PC-3 (cell line): Measurements from ENCODE around the gene RABGAP1L. TPM values are rescaled to one million over a fixed set of nuclear protein-coding genes. Genes with fewer than 3 reads are reported as not detected.

ENCODE experiments used
- ATAC-seq: fragments of 200-7000 bp; cut with Tn5 transposase; 2 replicates; pipeline ENCODE4 v1.9.1; 2020; ENCODE audit warnings: mild to moderate bottlenecking, moderate library complexity
- BruUV-seq: library from RNA; stranded (reverse); fragments of 400-500 nt; replicated peaks from 2 replicates; lab custom pipeline; 2021; lab: Mats Ljungman, UMichigan
- CTCF ChIA-PET: fragments of 300-600 bp; sonication (Branson Sonifier 250); formaldehyde crosslinking; loops from one replicate; lab custom pipeline; 2022; ENCODE audit warnings: antibody characterized with exemption; lab: Charles Lee
- POLR2A ChIA-PET: fragments of 300-600 bp; sonication (Branson Sonifier 250); formaldehyde crosslinking; loops from one replicate; lab custom pipeline; 2022; ENCODE audit warnings: antibody characterized with exemption; ENCODE audit not compliant: unreplicated experiment; lab: Charles Lee
- DNase-seq: peaks from one replicate; pipeline ENCODE4 v3.0.0-alpha.2; 2015
- H2AFZ ChIP-seq: fragments of 300-600 bp; sonication (generic); 2 replicates; pipeline ENCODE4 v1.6.0; 2016; ENCODE audit warnings: antibody characterized with exemption, low read length
- H3F3A ChIP-seq: fragments of 300-600 bp; sonication (generic); one replicate; pipeline ENCODE4 v1.6.0; 2017; ENCODE audit warnings: antibody characterized with exemption, low read length, control low read depth, mild to moderate bottlenecking; ENCODE audit not compliant: unreplicated experiment
- H3K27ac ChIP-seq: fragments of 300-600 bp; sonication (generic); 2 replicates; pipeline ENCODE4 v1.5.1; 2016; ENCODE audit warnings: mild to moderate bottlenecking, low read length
- H3K27me3 ChIP-seq: fragments of 300-600 bp; sonication (generic); 2 replicates; pipeline ENCODE4 v1.6.1; 2016; ENCODE audit warnings: low read length, mixed read lengths
- H3K36me3 ChIP-seq: fragments of 300-600 bp; sonication (generic); 2 replicates; pipeline ENCODE4 v1.6.1; 2016; ENCODE audit warnings: low read depth, mixed run types, low read length, mixed read lengths
- H3K4me1 ChIP-seq: fragments of 300-600 bp; sonication (generic); 2 replicates; pipeline ENCODE4 v1.5.1; 2016; ENCODE audit warnings: low read length; ENCODE audit not compliant: insufficient read depth
- H3K4me2 ChIP-seq: fragments of 300-600 bp; sonication (generic); 2 replicates; pipeline ENCODE4 v1.6.0; 2016; ENCODE audit warnings: low read length
- H3K4me3 ChIP-seq: fragments of 300-600 bp; sonication (generic); 2 replicates; pipeline ENCODE4 v1.5.1; 2016; ENCODE audit warnings: mild to moderate bottlenecking, low read length, mixed read lengths
- H3K79me2 ChIP-seq: fragments of 300-600 bp; sonication (generic); 2 replicates; pipeline ENCODE4 v1.6.1; 2017; ENCODE audit warnings: low read length, mixed read lengths
- H3K9ac ChIP-seq: fragments of 300-600 bp; sonication (generic); 2 replicates; pipeline ENCODE4 v1.6.0; 2016; ENCODE audit warnings: mild to moderate bottlenecking, low read length
- H3K9me2 ChIP-seq: fragments of 300-600 bp; sonication (generic); replicated peaks from 2 replicates; pipeline ENCODE4 v1.6.1; 2016; ENCODE audit warnings: mixed run types, low read length, mixed read lengths
- H3K9me3 ChIP-seq: fragments of 300-600 bp; sonication (generic); 2 replicates; pipeline ENCODE4 v1.6.1; 2016; ENCODE audit warnings: low read length, mixed read lengths
- H4K20me1 ChIP-seq: fragments of 300-600 bp; sonication (generic); 2 replicates; pipeline ENCODE4 v1.6.1; 2016; ENCODE audit warnings: low read length, mixed read lengths
- EZH2 ChIP-seq: fragments of 300-600 bp; sonication (generic); IDR thresholded peaks from one replicate; pipeline ENCODE4 v1.6.1; 2017; ENCODE audit warnings: antibody characterized with exemption, mild to moderate bottlenecking, low read length; ENCODE audit not compliant: unreplicated experiment
- EZH2phosphoT487 ChIP-seq: fragments of 300-600 bp; sonication (generic); IDR thresholded peaks from 2 replicates; pipeline ENCODE4 v1.6.1; 2018; ENCODE audit warnings: mild to moderate bottlenecking, antibody characterized with exemption, low read length, borderline replicate concordance
- intact Hi-C: fragments of 100-400 bp; cut with micrococcal nuclease; formaldehyde crosslinking; loops from 2 replicates; pipeline ENCODE4 v1.9.0; 2023
- total RNA-seq: library from RNA; depleted of rRNA; stranded (reverse); fragments of >200 nt; gene quantifications from 2 replicates; pipeline ENCODE4 v1.2.3, GENCODE V29; 2014
- TF ChIP-seq, protein P1 (sequence below): fragments of 300-600 bp; sonication (generic); conservative IDR thresholded peaks from 2 replicates; pipeline ENCODE4 v1.5.1; 2017; ENCODE audit warnings: antibody characterized with exemption, low read depth, mild to moderate bottlenecking, low read length

RABGAP1L gene
- total RNA-seq, 1 experiment from 2014 or later = 24.4 TPM

DNA sequence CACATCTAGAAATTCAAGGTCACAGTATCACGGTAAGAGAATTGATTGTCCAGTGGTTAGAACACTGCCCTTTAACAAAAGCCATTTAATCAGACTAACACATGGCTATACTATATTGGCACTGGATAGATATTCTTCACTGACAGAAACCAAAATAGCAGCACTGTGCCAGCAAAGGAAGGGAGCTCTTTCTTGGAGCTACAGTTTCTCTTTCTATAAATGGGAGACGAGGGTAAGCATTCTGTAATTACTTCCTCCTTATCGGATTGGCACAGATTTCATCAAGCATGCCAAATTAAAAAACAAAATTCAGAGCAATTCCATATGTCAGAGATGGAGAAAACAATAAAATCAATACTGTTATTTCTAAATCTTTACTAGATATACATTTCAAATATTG is 724.7 kb downstream of the RABGAP1L start:
- no peak for DNase-seq
- H3K9ac ChIP-seq = no peak overlapping the region
- no peak for TF ChIP-seq EZH2phosphoT487
- no peaks in the 10 kb centered on the region for H3K36me3 ChIP-seq
- no peak overlapping the region for H3K4me2 ChIP-seq
- ATAC-seq = no peak
- no peaks in the 10 kb centered on the region for H3K9me2 ChIP-seq
- no peak overlapping the region for H3K27ac ChIP-seq
- no TSS peak for BruUV-seq
- H3K9me3 ChIP-seq = no peaks in the 10 kb centered on the region
- H2AFZ ChIP-seq = no peak overlapping the region
- POLR2A ChIA-PET = no interaction called here
- H3K4me3 ChIP-seq = no peak overlapping the region
- H3K4me1 ChIP-seq = no peaks in the 10 kb centered on the region
- CTCF ChIA-PET = interaction anchor here (0.8 kb wide), 1 partner anchor 113 kb away, joined by 4 read pairs; no protein-coding TSS in a partner anchor
- intact Hi-C loops = no loop called here
- no peaks in the 10 kb centered on the region for H4K20me1 ChIP-seq
- no peaks in the 10 kb centered on the region for H3K79me2 ChIP-seq
- H3F3A ChIP-seq = no peaks in the 10 kb centered on the region
- H3K27me3 ChIP-seq = no peaks in the 10 kb centered on the region

GRCh38 chr1:174884566-174884965 is 725.2 kb downstream of the RABGAP1L start:
- H3K4me3 ChIP-seq = no peak overlapping the region
- H2AFZ ChIP-seq = no peak overlapping the region
- no peaks in the 10 kb centered on the region for H4K20me1 ChIP-seq
- BruUV-seq = no TSS peak
- intact Hi-C loops = no loop called here
- no peak overlapping the region for H3K27ac ChIP-seq
- ChIA-PET CTCF (no interaction called here), POLR2A (no interaction called here)
- DNase-seq (no peak), ATAC-seq (no peak)
- H3K9ac ChIP-seq = no peak overlapping the region
- no peaks in the 10 kb centered on the region for H3K4me1 ChIP-seq
- H3K9me2 ChIP-seq = no peaks in the 10 kb centered on the region
- no peaks in the 10 kb centered on the region for H3F3A ChIP-seq
- H3K79me2 ChIP-seq = no peaks in the 10 kb centered on the region
- H3K4me2 ChIP-seq = no peak overlapping the region
- no peaks in the 10 kb centered on the region for H3K36me3 ChIP-seq
- TF ChIP-seq EZH2phosphoT487 (no peak), EZH2 (no peak)
- TF ChIP-seq, protein P1, sequence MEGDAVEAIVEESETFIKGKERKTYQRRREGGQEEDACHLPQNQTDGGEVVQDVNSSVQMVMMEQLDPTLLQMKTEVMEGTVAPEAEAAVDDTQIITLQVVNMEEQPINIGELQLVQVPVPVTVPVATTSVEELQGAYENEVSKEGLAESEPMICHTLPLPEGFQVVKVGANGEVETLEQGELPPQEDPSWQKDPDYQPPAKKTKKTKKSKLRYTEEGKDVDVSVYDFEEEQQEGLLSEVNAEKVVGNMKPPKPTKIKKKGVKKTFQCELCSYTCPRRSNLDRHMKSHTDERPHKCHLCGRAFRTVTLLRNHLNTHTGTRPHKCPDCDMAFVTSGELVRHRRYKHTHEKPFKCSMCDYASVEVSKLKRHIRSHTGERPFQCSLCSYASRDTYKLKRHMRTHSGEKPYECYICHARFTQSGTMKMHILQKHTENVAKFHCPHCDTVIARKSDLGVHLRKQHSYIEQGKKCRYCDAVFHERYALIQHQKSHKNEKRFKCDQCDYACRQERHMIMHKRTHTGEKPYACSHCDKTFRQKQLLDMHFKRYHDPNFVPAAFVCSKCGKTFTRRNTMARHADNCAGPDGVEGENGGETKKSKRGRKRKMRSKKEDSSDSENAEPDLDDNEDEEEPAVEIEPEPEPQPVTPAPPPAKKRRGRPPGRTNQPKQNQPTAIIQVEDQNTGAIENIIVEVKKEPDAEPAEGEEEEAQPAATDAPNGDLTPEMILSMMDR = no peak
- H3K9me3 ChIP-seq = no peaks in the 10 kb centered on the region
- H3K27me3 ChIP-seq = no peaks in the 10 kb centered on the region

- H3K4me3 ChIP-seq = no peak overlapping the region
- no peaks in the 10 kb centered on the region for H3K9me3 ChIP-seq
- no peaks in the 10 kb centered on the region for H3F3A ChIP-seq
- no peak for DNase-seq
- no peak overlapping the region for H3K4me2 ChIP-seq
- no peak overlapping the region for H3K9ac ChIP-seq
- CTCF ChIA-PET = no interaction called here
- H3K79me2 ChIP-seq = no peaks in the 10 kb centered on the region
- intact Hi-C loops = no loop called here
- no peak overlapping the region for H3K27ac ChIP-seq
- no peaks in the 10 kb centered on the region for H3K36me3 ChIP-seq
- no peaks in the 10 kb centered on the region for H3K9me2 ChIP-seq
- POLR2A ChIA-PET = no interaction called here
- BruUV-seq = no TSS peak
- no peaks in the 10 kb centered on the region for H4K20me1 ChIP-seq
- no peak for ATAC-seq
- TF ChIP-seq EZH2phosphoT487 (no peak), EZH2 (no peak)
- TF ChIP-seq, protein P1 = no peak
- H3K4me1 ChIP-seq = no peaks in the 10 kb centered on the region
- no peaks in the 10 kb centered on the region for H3K27me3 ChIP-seq
- H2AFZ ChIP-seq = no peak overlapping the region
Observed at GRCh38 chr1:174890024-174890423, 730.7 kb downstream of the RABGAP1L start.
